HepG2 (cell line): ENCODE measurements around the gene MOG. TPM values are rescaled to one million over a fixed set of nuclear protein-coding genes. Genes with fewer than 3 reads are reported as not detected.

Experiments used
- CAMTA2 ChIP-seq: sonication (generic); formaldehyde crosslinking; IDR thresholded peaks from 2 replicates; pipeline ENCODE4 v1.4.0; 2020; ENCODE audit warnings: mild to moderate bottlenecking, missing genetic modification reagents, borderline replicate concordance
- HNF4A ChIP-seq: sonication (generic); formaldehyde crosslinking; IDR thresholded peaks from 2 replicates; pipeline ENCODE4 v1.4.0; 2020; ENCODE audit warnings: missing genetic modification reagents
- JDP2 ChIP-seq: sonication (generic); formaldehyde crosslinking; IDR thresholded peaks from 2 replicates; pipeline ENCODE4 v1.8.1; 2022; ENCODE audit warnings: missing genetic modification reagents, borderline replicate concordance
- MAFG ChIP-seq: sonication (generic); formaldehyde crosslinking; IDR thresholded peaks from 2 replicates; pipeline ENCODE4 v1.5.1; 2020; ENCODE audit warnings: mild to moderate bottlenecking, missing genetic modification reagents
- NBN ChIP-seq: fragments of 450-650 bp; conservative IDR thresholded peaks from 2 replicates; pipeline ENCODE4 v1.6.1; 2017
- SIN3B ChIP-seq: fragments of 150-350 bp; IDR thresholded peaks from 2 replicates; pipeline ENCODE4 v1.6.1; 2014; ENCODE audit warnings: low read length
- SRSF4 ChIP-seq: fragments of 200-400 bp; formaldehyde crosslinking; IDR thresholded peaks from one replicate; pipeline ENCODE4 v1.6.1; 2018; ENCODE audit warnings: mild to moderate bottlenecking, low read depth, low read length, moderate library complexity; ENCODE audit not compliant: poor library complexity, severe bottlenecking
- TCF12 ChIP-seq, 2 experiments: fragments of 450-650 bp in 1 of 2; sonication (generic) in 1 of 2; formaldehyde crosslinking in 1 of 2; IDR thresholded peaks; 2 replicates each; pipeline versions ENCODE4 v1.6.1 to v1.8.0; 2017 to 2022; ENCODE audit warnings: antibody characterized with exemption in 1 of 2, mild to moderate bottlenecking in 1 of 2, missing genetic modification reagents in 1 of 2, moderate library complexity in 1 of 2
- XBP1 ChIP-seq: sonication (generic); formaldehyde crosslinking; IDR thresholded peaks from 2 replicates; pipeline ENCODE4 v1.5.0; 2020; ENCODE audit warnings: missing genetic modification reagents
- ZMAT3 ChIP-seq: sonication (generic); formaldehyde crosslinking; conservative IDR thresholded peaks from 2 replicates; pipeline ENCODE4 v1.7.0; 2021; ENCODE audit warnings: missing genetic modification reagents
- ZNF180 ChIP-seq: sonication (generic); formaldehyde crosslinking; IDR thresholded peaks from 2 replicates; pipeline ENCODE4 v1.4.0; 2020; ENCODE audit warnings: low read depth, missing genetic modification reagents, borderline replicate concordance
- ZNF468 ChIP-seq: sonication (generic); formaldehyde crosslinking; IDR thresholded peaks from 2 replicates; pipeline ENCODE4 v1.8.0; 2022; ENCODE audit warnings: mild to moderate bottlenecking, moderate library complexity, missing genetic modification reagents
- ZNF577 ChIP-seq: sonication (generic); formaldehyde crosslinking; IDR thresholded peaks from 2 replicates; pipeline ENCODE4 v1.4.0; 2020; ENCODE audit warnings: mild to moderate bottlenecking, low read depth, missing genetic modification reagents, borderline replicate concordance
- ZNF615 ChIP-seq: sonication (generic); formaldehyde crosslinking; IDR thresholded peaks from 2 replicates; pipeline ENCODE4 v1.5.0; 2020; ENCODE audit warnings: mild to moderate bottlenecking, missing genetic modification reagents, borderline replicate concordance
- ZNF629 ChIP-seq: sonication (generic); formaldehyde crosslinking; conservative IDR thresholded peaks from 2 replicates; pipeline ENCODE4 v1.5.0; 2020; ENCODE audit warnings: missing genetic modification reagents
- ZSCAN20 ChIP-seq: sonication (generic); formaldehyde crosslinking; IDR thresholded peaks from 2 replicates; pipeline ENCODE4 v1.4.0; 2020; ENCODE audit warnings: missing genetic modification reagents, mild to moderate bottlenecking, borderline replicate concordance
- polyA plus RNA-seq, 8 experiments: library from polyadenylated mRNA; depleted of rRNA in 3 of 8; stranded (reverse) in 7 of 8; unstranded in 1 of 8; fragments of >200 nt; fragmentation: Illumina TruSeq in 4 of 8; extraction: Trizol in 4 of 8; gene quantifications; 2 replicates each; pipeline versions ENCODE4 v1.2.1 to v1.2.3, GENCODE V29; 2011 to 2016; ENCODE audit warnings: low read depth in 4 of 8, missing spikeins in 1 of 8, mixed read lengths in 1 of 8; ENCODE audit not compliant: insufficient read depth in 1 of 8
- total RNA-seq, 5 experiments: library from RNA; depleted of rRNA; stranded (reverse); fragments of >200 nt; fragmentation: Illumina TruSeq; extraction: Trizol; gene quantifications; 2 replicates each; pipeline ENCODE4 v1.2.3, GENCODE V29; 2016; ENCODE audit warnings: low read depth in 1 of 5
- TF ChIP-seq, protein P1 (sequence below): sonication (generic); formaldehyde crosslinking; IDR thresholded peaks from 2 replicates; pipeline ENCODE4 v1.4.0; 2020; ENCODE audit warnings: missing genetic modification reagents
- TF ChIP-seq, protein P2 (sequence below): IDR thresholded peaks from 2 replicates; pipeline ENCODE4 v1.6.1; 2016
- TF ChIP-seq, protein P3 (sequence below): sonication (generic); formaldehyde crosslinking; conservative IDR thresholded peaks from 2 replicates; pipeline ENCODE4 v1.4.0; 2020; ENCODE audit warnings: missing genetic modification reagents
- TF ChIP-seq, protein P4 (sequence below): sonication (generic); formaldehyde crosslinking; IDR thresholded peaks from 2 replicates; pipeline ENCODE4 v1.5.0; 2020; ENCODE audit warnings: mild to moderate bottlenecking, low read depth, missing genetic modification reagents, borderline replicate concordance
- TF ChIP-seq, protein P5 (sequence below): conservative IDR thresholded peaks from 2 replicates; pipeline ENCODE4 v1.6.1; 2018; ENCODE audit warnings: missing genetic modification reagents
- TF ChIP-seq, protein P6 (sequence below): sonication (generic); formaldehyde crosslinking; IDR thresholded peaks from 2 replicates; pipeline ENCODE4 v1.8.1; 2023; ENCODE audit warnings: mild to moderate bottlenecking, missing genetic modification reagents

The MOG gene
- total and polyA plus RNA-seq, 2 of the 13 experiments (the other 11 are each of a cell fraction or from before 2014, with no cell fraction given): not detected

DNA sequence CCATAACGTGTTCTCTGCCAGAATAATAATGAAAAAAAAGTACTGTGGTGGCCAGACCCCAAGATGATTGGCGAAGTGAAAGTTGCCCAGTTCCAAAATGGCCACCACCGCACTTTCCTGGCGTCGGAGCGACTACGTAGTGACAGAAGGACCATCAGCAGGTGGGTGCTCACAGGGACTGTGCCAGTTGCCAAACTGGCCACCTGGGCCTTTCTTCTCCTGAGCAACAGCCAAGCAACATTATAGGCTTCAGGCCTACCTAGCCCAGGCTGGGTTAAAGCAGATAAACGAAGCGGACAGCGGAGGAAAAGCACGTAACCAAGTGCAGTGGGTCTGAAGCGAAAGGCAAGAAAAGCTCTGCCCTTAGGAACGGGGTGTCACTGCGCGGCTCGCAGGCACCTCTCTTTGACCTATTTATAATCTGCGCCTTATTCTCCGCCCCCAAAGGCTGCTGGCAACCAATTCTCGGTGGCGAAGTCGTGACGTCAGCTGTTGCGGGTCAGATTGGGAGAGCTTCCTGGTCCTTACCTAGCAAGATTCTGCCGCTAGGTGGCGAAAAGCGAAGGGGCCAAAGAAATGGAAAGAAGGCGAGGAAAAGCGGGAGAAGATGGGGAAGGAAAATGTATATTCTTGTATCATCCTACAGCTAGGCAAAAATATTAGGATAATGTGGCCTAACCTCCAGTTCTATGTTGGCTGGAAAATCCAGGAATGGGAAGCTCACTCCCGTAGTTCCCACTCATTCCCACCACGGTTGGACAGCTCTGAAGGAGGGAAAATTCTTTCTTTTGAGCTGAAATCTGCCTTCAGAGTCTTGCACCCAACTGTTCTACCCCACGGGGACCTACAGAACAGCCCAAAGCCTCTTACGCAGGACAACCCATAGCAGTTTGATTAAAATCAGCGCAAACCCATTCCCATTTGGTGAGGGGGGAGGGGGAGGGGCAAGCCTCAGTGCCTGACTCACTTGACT, 6.9 kb upstream of the MOG start (continued):
- TF ChIP-seq, protein P1, sequence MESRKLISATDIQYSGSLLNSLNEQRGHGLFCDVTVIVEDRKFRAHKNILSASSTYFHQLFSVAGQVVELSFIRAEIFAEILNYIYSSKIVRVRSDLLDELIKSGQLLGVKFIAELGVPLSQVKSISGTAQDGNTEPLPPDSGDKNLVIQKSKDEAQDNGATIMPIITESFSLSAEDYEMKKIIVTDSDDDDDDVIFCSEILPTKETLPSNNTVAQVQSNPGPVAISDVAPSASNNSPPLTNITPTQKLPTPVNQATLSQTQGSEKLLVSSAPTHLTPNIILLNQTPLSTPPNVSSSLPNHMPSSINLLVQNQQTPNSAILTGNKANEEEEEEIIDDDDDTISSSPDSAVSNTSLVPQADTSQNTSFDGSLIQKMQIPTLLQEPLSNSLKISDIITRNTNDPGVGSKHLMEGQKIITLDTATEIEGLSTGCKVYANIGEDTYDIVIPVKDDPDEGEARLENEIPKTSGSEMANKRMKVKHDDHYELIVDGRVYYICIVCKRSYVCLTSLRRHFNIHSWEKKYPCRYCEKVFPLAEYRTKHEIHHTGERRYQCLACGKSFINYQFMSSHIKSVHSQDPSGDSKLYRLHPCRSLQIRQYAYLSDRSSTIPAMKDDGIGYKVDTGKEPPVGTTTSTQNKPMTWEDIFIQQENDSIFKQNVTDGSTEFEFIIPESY (CRISPR knock-in tag): no peak
- no peak for TF ChIP-seq MAFG (CRISPR knock-in tag)
- TF ChIP-seq ZMAT3 (CRISPR knock-in tag): 0 out of 2 replicates have a peak, but pooled peaks have one; percentile 43
- no peak for TF ChIP-seq SRSF4
- TF ChIP-seq, protein P2, sequence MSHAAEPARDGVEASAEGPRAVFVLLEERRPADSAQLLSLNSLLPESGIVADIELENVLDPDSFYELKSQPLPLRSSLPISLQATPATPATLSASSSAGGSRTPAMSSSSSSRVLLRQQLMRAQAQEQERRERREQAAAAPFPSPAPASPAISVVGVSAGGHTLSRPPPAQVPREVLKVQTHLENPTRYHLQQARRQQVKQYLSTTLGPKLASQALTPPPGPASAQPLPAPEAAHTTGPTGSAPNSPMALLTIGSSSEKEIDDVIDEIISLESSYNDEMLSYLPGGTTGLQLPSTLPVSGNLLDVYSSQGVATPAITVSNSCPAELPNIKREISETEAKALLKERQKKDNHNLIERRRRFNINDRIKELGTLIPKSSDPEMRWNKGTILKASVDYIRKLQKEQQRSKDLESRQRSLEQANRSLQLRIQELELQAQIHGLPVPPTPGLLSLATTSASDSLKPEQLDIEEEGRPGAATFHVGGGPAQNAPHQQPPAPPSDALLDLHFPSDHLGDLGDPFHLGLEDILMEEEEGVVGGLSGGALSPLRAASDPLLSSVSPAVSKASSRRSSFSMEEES (CRISPR knock-in tag): no peak
- peak; percentile 31; the same call in 1 of the 2 replicates for TF ChIP-seq XBP1 (CRISPR knock-in tag)
- no peak for TF ChIP-seq NBN
- TF ChIP-seq, protein P3, sequence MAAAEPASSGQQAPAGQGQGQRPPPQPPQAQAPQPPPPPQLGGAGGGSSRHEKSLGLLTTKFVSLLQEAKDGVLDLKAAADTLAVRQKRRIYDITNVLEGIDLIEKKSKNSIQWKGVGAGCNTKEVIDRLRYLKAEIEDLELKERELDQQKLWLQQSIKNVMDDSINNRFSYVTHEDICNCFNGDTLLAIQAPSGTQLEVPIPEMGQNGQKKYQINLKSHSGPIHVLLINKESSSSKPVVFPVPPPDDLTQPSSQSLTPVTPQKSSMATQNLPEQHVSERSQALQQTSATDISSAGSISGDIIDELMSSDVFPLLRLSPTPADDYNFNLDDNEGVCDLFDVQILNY (CRISPR knock-in tag): no peak
- TF ChIP-seq, protein P4, sequence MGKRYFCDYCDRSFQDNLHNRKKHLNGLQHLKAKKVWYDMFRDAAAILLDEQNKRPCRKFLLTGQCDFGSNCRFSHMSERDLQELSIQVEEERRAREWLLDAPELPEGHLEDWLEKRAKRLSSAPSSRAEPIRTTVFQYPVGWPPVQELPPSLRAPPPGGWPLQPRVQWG: no peak
- TF ChIP-seq ZNF468 (CRISPR knock-in tag): no peak
- TF ChIP-seq ZNF615: no peak
- no peak for TF ChIP-seq SIN3B
- no peak for TF ChIP-seq ZSCAN20 (CRISPR knock-in tag)
- no peak for TF ChIP-seq ZNF577
- no peak for TF ChIP-seq HNF4A (CRISPR knock-in tag)
- TF ChIP-seq TCF12 (IDR thresholded peaks at IDR 0.05): no peak
- TF ChIP-seq TCF12 (CRISPR knock-in tag; IDR thresholded peaks at IDR 0.05): no peak
- no peak for TF ChIP-seq ZNF629 (CRISPR knock-in tag)
- TF ChIP-seq, protein P5, sequence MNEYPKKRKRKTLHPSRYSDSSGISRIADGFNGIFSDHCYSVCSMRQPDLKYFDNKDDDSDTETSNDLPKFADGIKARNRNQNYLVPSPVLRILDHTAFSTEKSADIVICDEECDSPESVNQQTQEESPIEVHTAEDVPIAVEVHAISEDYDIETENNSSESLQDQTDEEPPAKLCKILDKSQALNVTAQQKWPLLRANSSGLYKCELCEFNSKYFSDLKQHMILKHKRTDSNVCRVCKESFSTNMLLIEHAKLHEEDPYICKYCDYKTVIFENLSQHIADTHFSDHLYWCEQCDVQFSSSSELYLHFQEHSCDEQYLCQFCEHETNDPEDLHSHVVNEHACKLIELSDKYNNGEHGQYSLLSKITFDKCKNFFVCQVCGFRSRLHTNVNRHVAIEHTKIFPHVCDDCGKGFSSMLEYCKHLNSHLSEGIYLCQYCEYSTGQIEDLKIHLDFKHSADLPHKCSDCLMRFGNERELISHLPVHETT: no peak
- TF ChIP-seq CAMTA2 (CRISPR knock-in tag): no peak
- no peak for TF ChIP-seq ZNF180 (CRISPR knock-in tag)
- TF ChIP-seq JDP2 (CRISPR knock-in tag): no peak
- TF ChIP-seq, protein P6, sequence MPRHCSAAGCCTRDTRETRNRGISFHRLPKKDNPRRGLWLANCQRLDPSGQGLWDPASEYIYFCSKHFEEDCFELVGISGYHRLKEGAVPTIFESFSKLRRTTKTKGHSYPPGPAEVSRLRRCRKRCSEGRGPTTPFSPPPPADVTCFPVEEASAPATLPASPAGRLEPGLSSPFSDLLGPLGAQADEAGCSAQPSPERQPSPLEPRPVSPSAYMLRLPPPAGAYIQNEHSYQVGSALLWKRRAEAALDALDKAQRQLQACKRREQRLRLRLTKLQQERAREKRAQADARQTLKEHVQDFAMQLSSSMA (CRISPR knock-in tag): no peak
